HUES48 (cell line): Measurements from ENCODE around the gene TSC22D1.
A peak's percentile ranks its signal among the peaks of the same experiment; 100 is the strongest.

Source experiments
- H3K27ac ChIP-seq: one replicate; pipeline ENCODE4 v1.7.0; 2013; ENCODE audit warnings: low read depth, low read length, inconsistent platforms
- H3K27me3 ChIP-seq: 2 replicates; pipeline ENCODE4 v1.6.1; 2013; ENCODE audit warnings: mild to moderate bottlenecking, low read length; ENCODE audit not compliant: control insufficient read depth, insufficient read depth
- H3K36me3 ChIP-seq: 2 replicates; pipeline ENCODE4 v1.6.1; 2013; ENCODE audit warnings: low read length; ENCODE audit not compliant: control insufficient read depth, insufficient read depth
- H3K4me1 ChIP-seq: 2 replicates; pipeline ENCODE4 v1.6.1; 2013; ENCODE audit warnings: mild to moderate bottlenecking, low read length; ENCODE audit not compliant: control insufficient read depth, insufficient read depth
- H3K4me3 ChIP-seq: 2 replicates; pipeline ENCODE4 v1.5.1; 2013; ENCODE audit warnings: mild to moderate bottlenecking, low read depth, low read length
- H3K9ac ChIP-seq: 2 replicates; pipeline ENCODE4 v1.6.1; 2013; ENCODE audit warnings: mild to moderate bottlenecking, low read depth, low read length, moderate library complexity
- H3K9me3 ChIP-seq: 2 replicates; pipeline ENCODE4 v1.6.1; 2013; ENCODE audit warnings: low read length; ENCODE audit not compliant: control insufficient read depth, insufficient read depth

TSC22D1 gene

DNA sequence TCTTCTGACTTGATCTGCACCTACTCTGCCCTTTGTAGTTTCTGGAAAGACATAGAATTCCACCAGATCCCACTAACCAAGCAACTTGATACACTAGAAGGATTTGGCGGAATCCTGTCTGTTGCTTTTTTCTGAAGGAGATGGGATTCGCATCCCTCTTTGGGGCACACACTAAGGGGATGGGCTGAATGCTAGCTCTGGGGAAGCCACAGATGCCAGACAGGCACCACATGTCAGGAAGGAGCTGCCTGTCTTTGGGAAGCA lies 150.4 kb downstream of the TSC22D1 start:
- no peak overlapping the region for H3K27ac ChIP-seq
- no peaks in the 10 kb centered on the region for H3K27me3 ChIP-seq
- H3K9ac ChIP-seq: no peak overlapping the region
- peaks cover 2% of the 10 kb centered on the region for H3K4me1 ChIP-seq
- no peaks in the 10 kb centered on the region for H3K36me3 ChIP-seq
- H3K9me3 ChIP-seq: no peaks in the 10 kb centered on the region
- H3K4me3 ChIP-seq: no peak overlapping the region

- no peak overlapping the region for H3K9ac ChIP-seq
- no peaks in the 10 kb centered on the region for H3K27me3 ChIP-seq
- no peaks in the 10 kb centered on the region for H3K36me3 ChIP-seq
- no peaks in the 10 kb centered on the region for H3K9me3 ChIP-seq
- H3K27ac ChIP-seq: no peak overlapping the region
- no peak overlapping the region for H3K4me3 ChIP-seq
- H3K4me1 ChIP-seq: peaks cover 5% of the 10 kb centered on the region
These were observed 150.9 kb downstream of the TSC22D1 start for GRCh38 chr13:44425041-44425814.

GRCh38 chr13:44423824-44424223 lies 152.3 kb downstream of the TSC22D1 start:
- H3K9me3 ChIP-seq: no peaks in the 10 kb centered on the region
- no peaks in the 10 kb centered on the region for H3K36me3 ChIP-seq

GRCh38 chr13:44422755-44423643 lies 153.1 kb downstream of the TSC22D1 start:
- Histone ChIP-seq H3K36me3 (no peaks in the 10 kb centered on the region), H3K4me3 (no peak overlapping the region), H3K4me1 (peaks cover 7% of the 10 kb centered on the region), H3K27me3 (no peaks in the 10 kb centered on the region), H3K27ac (no peak overlapping the region), H3K9me3 (no peaks in the 10 kb centered on the region), H3K9ac (no peak overlapping the region)

More at GRCh38 chr13:44423824-44424223, 152.3 kb downstream of the TSC22D1 start:
- no peak overlapping the region for H3K9ac ChIP-seq
- H3K27me3 ChIP-seq: no peaks in the 10 kb centered on the region
- H3K4me1 ChIP-seq: peaks cover 5% of the 10 kb centered on the region
- no peak overlapping the region for H3K4me3 ChIP-seq
- H3K27ac ChIP-seq: no peak overlapping the region

DNA sequence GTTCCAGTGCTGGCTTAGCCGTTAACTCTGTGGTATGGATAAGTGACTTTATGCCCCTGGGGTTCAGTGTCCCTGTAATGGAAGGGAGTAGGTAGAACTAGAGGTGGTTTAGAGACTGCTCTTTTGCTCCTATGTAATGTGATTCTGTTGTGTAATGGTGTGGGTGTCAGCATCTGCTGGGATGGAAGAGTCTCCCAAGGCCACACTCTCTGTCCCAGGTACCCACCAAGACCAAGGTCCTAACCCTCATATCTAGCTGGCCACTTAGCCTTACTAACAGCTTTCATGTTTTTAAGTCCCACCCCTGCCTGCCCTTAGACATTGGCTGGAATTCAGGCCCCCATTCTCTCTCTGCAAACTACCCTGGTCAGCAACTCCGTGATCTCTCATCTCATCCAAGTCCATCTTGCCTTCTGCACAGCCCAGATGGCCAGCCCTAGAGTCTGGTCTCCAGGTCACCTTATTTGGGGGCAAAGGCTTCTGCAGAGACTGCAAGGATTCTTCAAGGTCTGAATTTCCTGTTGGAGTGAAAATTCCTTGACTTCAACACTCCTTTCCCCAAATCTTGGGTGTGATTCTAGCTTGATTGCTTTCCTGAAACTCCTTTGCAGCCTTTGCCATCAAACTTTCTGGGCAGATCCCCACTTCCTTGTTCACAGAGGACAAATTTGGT lies 154.1 kb downstream of the TSC22D1 start:
- Histone ChIP-seq H3K9me3 (no peaks in the 10 kb centered on the region), H3K4me3 (no peak overlapping the region), H3K36me3 (no peaks in the 10 kb centered on the region), H3K27me3 (no peaks in the 10 kb centered on the region), H3K9ac (no peak overlapping the region), H3K4me1 (peaks cover 14% of the 10 kb centered on the region), H3K27ac (no peak overlapping the region)

DNA sequence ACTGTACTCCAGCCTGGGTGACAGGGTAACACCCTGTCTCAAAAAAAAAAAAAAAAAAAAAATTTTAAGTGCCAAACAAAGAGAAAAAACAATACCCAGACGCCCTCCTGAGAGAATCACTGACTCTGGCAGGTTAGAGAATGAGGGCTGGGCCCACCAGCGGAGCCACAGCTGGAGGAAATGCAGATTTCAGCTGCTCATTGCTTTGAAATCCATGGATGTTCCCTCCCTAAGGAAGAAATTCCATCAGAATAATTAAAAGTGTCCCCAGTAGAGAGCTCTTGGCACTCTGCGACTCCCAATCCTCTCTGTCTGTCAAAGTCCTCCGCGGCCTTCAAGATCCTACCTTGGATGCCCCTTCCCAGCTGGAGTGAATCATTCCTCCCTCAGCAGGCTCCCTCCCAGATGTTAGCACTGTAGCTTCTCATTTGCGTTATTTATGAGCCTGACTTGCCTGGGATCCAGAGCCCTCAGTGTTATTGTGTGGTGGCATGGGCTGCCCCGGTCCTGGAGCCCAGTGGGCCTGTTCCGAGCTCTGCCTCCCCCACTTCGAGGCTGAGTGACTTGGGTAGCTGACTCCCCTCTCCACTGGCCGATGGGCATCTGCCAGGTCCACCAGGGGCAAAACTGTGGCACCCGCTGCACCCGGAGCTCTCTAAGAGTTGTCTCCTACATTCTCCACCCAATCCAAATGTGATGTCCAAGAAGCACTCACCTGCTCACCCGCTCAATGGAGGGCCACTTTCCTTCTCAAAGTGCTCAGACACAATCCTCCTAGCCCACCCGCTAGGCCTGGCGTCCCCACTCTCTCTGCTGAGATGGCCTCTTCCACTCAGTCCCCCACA lies 155.5 kb downstream of the TSC22D1 start:
- no peak overlapping the region for H3K4me3 ChIP-seq
- H3K9ac ChIP-seq: no peak overlapping the region
- H3K9me3 ChIP-seq: no peaks in the 10 kb centered on the region
- no peaks in the 10 kb centered on the region for H3K36me3 ChIP-seq
- H3K27ac ChIP-seq: peak overlapping the region; percentile 46
- H3K4me1 ChIP-seq: peaks cover 21% of the 10 kb centered on the region
- H3K27me3 ChIP-seq: no peaks in the 10 kb centered on the region

- Histone ChIP-seq H3K27me3 (no peaks in the 10 kb centered on the region), H3K36me3 (no peaks in the 10 kb centered on the region), H3K27ac (no peak overlapping the region), H3K4me3 (no peak overlapping the region), H3K9me3 (no peaks in the 10 kb centered on the region), H3K9ac (no peak overlapping the region), H3K4me1 (peaks cover 22% of the 10 kb centered on the region)
These were observed 158.3 kb downstream of the TSC22D1 start for GRCh38 chr13:44417876-44418275.

DNA sequence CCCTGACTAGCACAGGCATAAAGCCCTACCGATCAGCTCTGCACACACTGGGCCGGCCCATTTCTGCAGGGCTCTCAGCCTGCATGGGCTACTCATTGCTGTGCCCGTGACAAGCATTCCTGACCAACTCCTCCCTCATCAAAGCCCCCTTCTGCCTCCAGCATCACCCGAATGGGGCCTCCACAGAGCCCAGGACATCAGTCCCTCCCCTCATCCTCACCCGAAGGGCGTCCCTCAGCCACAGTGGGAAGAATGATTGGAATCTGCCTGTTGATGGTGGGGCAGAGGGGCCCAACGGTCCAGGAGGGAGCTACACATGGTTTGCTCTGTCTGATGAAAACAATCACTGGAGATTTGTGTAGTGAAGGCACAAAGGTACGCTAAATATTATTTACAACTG lies 158.7 kb downstream of the TSC22D1 start:
- Histone ChIP-seq H3K4me1 (peaks cover 22% of the 10 kb centered on the region), H3K9me3 (no peaks in the 10 kb centered on the region), H3K4me3 (no peak overlapping the region), H3K36me3 (no peaks in the 10 kb centered on the region), H3K27ac (no peak overlapping the region), H3K9ac (no peak overlapping the region), H3K27me3 (no peaks in the 10 kb centered on the region)

DNA sequence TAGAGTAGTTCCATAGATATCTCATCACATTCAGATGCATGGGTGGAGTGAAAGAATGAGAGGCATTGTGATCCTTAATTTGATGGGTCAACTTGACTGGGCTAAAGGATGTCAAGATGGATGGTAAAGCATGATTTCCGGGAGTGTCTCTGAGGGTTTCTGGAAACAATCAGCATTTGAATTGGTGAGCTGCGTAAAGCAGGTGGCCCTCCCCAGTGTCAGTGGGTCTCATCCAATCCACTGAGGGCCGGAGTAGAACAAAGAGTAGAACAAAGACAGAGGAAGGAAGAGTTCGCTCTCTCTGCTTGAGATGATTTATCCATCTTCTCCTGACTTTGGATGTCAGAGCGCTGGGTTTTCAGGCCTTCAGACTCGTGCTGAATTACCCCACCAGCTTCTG lies 159.4 kb downstream of the TSC22D1 start:
- no peak overlapping the region for H3K4me3 ChIP-seq
- no peaks in the 10 kb centered on the region for H3K27me3 ChIP-seq
- no peaks in the 10 kb centered on the region for H3K9me3 ChIP-seq
- H3K9ac ChIP-seq: no peak overlapping the region
- no peaks in the 10 kb centered on the region for H3K36me3 ChIP-seq
- H3K4me1 ChIP-seq: peaks cover 27% of the 10 kb centered on the region
- no peak overlapping the region for H3K27ac ChIP-seq

DNA sequence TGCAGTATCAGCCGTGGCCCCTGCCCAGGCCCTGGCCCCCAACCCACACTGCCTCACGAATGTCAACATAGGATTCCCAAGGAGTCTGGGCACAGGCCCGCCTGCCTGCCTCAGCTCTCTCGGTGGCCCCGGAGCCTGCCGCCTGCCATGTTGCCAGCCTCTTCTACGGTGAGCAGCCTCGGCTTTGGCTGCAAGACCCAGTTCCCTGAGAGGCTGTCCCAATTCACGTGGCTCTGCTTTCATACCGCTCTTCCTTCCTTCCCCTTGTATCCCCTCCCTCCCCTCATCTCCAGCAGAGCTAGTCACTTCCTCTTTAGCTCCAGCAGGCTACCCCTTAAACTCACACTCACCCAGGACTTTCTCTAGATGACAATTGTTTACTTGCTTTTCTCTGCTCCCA lies 159.8 kb downstream of the TSC22D1 start:
- H3K9ac ChIP-seq: no peak overlapping the region
- H3K9me3 ChIP-seq: no peaks in the 10 kb centered on the region
- peaks cover 27% of the 10 kb centered on the region for H3K4me1 ChIP-seq
- no peaks in the 10 kb centered on the region for H3K27me3 ChIP-seq
- H3K27ac ChIP-seq: no peak overlapping the region
- no peak overlapping the region for H3K4me3 ChIP-seq
- no peaks in the 10 kb centered on the region for H3K36me3 ChIP-seq
